ENCODE results near the gene PTGES3L. TPM values are rescaled to one million over a fixed set of nuclear protein-coding genes. Genes with fewer than 3 reads are reported as not detected.
A peak's percentile ranks its signal among the peaks of the same experiment; 100 is the strongest.

The PTGES3L gene
- total and polyA plus RNA-seq, 2 of the 13 experiments (the other 11 are each of a cell fraction or from before 2014, with no cell fraction given): 1.2 to 2.9 TPM

DNA sequence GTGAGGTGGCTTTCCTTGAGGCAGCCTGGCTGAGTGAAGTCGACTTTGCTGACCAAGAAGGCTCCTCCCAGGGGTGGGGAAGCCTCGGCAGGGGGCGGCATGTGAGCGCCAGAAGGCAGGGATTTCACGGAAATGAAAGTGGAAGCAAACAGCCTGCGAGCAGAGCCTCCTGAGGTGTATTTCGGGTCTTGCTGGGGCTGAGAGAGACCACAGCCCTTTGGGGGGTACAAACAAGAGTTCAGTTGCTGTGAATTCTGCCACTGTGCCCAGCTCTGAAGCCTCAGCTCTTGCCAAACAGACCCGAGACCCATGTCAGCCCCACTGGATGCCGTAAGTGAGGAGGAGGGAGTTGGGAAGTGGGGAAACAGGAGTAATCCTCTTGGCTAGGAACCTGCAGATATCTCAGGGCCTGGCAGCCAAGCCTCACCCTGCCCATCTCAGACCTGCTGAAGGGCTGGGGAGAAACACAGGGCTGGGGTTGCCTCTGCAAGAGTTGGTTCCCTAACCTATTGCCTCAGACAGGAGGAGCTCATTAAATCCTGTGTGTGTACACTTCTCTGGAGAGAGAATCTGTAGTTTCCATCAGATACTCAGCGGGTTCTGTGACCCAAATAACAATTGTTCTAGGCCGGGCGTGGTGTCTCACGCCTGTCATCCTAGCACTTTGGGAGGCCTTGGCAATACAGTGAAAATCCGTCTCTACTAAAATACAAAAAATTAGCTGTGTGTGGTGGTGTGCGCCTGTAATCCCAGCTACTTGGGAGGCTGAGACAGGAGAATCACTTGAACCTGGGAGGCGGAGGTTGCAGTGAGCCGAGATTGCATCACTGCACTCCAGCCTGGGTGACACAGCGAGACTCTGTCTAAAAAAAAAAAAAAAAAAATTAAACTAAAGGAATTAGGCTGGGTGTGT lies 27.0 kb upstream of the PTGES3L start, which contains the start of gene IFI35 (continued):
- TF ChIP-seq TEAD2 (CRISPR knock-in tag; IDR thresholded peaks at IDR 0.05) (no peak), SP5 (CRISPR knock-in tag; IDR thresholded peaks at IDR 0.05; ENCODE audit: borderline replicate concordance, low read depth) (peak; percentile 47), ZNF337 (CRISPR knock-in tag; IDR thresholded peaks at IDR 0.05; ENCODE audit: borderline replicate concordance, low read depth) (no peak), ZNF550 (CRISPR knock-in tag; IDR thresholded peaks at IDR 0.05; ENCODE audit: borderline replicate concordance) (no peak), ZSCAN5A (CRISPR knock-in tag; IDR thresholded peaks at IDR 0.05; ENCODE audit: borderline replicate concordance) (no peak), ZBTB34 (CRISPR knock-in tag; IDR thresholded peaks at IDR 0.05) (no peak), ZKSCAN8 (CRISPR knock-in tag; IDR thresholded peaks at IDR 0.05; ENCODE audit: borderline replicate concordance) (no peak; the same call in 1 of the 2 replicates), TFE3 (CRISPR knock-in tag; IDR thresholded peaks at IDR 0.05) (no peak), SKIL (CRISPR knock-in tag; IDR thresholded peaks at IDR 0.05; ENCODE audit: borderline replicate concordance) (no peak), ZNF780A (CRISPR knock-in tag; IDR thresholded peaks at IDR 0.05) (no peak), ZNF329 (CRISPR knock-in tag; IDR thresholded peaks at IDR 0.05; ENCODE audit: low read depth) (no peak), ZNF225 (CRISPR knock-in tag; IDR thresholded peaks at IDR 0.05) (no peak), GATAD2A (CRISPR knock-in tag; IDR thresholded peaks at IDR 0.05) (peak; percentile 86), SP2 (CRISPR knock-in tag; IDR thresholded peaks at IDR 0.05) (no peak; the same call in 1 of the 2 replicates), ELF1 (CRISPR knock-in tag; IDR thresholded peaks at IDR 0.05) (peak; percentile 77), RFXANK (CRISPR knock-in tag; IDR thresholded peaks at IDR 0.05) (no peak), ELK4 (CRISPR knock-in tag; IDR thresholded peaks at IDR 0.05; ENCODE audit: borderline replicate concordance) (no peak), CC2D1A (CRISPR knock-in tag; IDR thresholded peaks at IDR 0.05) (no peak), TAF1 (CRISPR knock-in tag; IDR thresholded peaks at IDR 0.05) (peak; percentile 58; the same call in 1 of the 2 replicates), ZNF10 (CRISPR knock-in tag; IDR thresholded peaks at IDR 0.05; ENCODE audit: borderline replicate concordance, low read depth) (no peak)
- TF ChIP-seq, protein P1, sequence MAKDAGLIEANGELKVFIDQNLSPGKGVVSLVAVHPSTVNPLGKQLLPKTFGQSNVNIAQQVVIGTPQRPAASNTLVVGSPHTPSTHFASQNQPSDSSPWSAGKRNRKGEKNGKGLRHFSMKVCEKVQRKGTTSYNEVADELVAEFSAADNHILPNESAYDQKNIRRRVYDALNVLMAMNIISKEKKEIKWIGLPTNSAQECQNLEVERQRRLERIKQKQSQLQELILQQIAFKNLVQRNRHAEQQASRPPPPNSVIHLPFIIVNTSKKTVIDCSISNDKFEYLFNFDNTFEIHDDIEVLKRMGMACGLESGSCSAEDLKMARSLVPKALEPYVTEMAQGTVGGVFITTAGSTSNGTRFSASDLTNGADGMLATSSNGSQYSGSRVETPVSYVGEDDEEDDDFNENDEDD (CRISPR knock-in tag; IDR thresholded peaks at IDR 0.05; ENCODE audit: borderline replicate concordance): no peak

Data from HepG2 (cell line).